Nephron progenitor cell (in vitro differentiated cells): ENCODE results near the gene DNAJC4.
"Not testable (repeated sequence)": the region's sequence is repeated elsewhere in the genome, so short reads cannot be mapped to it uniquely, and the experiment has no call there.

Experiments
- DNase-seq: peaks from one replicate; pipeline ENCODE4 v3.0.0; 2021
- H3K27ac Mint-ChIP-seq: 2 replicates; pipeline ENCODE4 v1.8.0; 2021; ENCODE audit warnings: mild to moderate bottlenecking, moderate library complexity, mixed read lengths
- H3K27me3 Mint-ChIP-seq: 2 replicates; pipeline ENCODE4 v1.8.0; 2021; ENCODE audit warnings: mild to moderate bottlenecking, low read depth, mixed read lengths; ENCODE audit not compliant: poor library complexity
- H3K36me3 Mint-ChIP-seq: 2 replicates; pipeline ENCODE4 v1.8.0; 2021; ENCODE audit warnings: low read depth, mixed read lengths
- H3K4me1 Mint-ChIP-seq: 2 replicates; pipeline ENCODE4 v1.8.0; 2021; ENCODE audit warnings: mixed read lengths
- H3K4me3 Mint-ChIP-seq: 2 replicates; pipeline ENCODE4 v1.8.0; 2021; ENCODE audit warnings: mild to moderate bottlenecking, moderate library complexity, mixed read lengths
- H3K9me3 Mint-ChIP-seq: 2 replicates; pipeline ENCODE4 v1.8.0; 2021; ENCODE audit warnings: mild to moderate bottlenecking, moderate library complexity, mixed read lengths
- TF ChIP-seq, protein P1 (sequence below): fragments of 200-600 bp; sonication (generic); IDR thresholded peaks from 2 replicates; pipeline ENCODE4 v1.5.0; 2021; ENCODE audit warnings: antibody characterized with exemption

The DNAJC4 gene

DNA sequence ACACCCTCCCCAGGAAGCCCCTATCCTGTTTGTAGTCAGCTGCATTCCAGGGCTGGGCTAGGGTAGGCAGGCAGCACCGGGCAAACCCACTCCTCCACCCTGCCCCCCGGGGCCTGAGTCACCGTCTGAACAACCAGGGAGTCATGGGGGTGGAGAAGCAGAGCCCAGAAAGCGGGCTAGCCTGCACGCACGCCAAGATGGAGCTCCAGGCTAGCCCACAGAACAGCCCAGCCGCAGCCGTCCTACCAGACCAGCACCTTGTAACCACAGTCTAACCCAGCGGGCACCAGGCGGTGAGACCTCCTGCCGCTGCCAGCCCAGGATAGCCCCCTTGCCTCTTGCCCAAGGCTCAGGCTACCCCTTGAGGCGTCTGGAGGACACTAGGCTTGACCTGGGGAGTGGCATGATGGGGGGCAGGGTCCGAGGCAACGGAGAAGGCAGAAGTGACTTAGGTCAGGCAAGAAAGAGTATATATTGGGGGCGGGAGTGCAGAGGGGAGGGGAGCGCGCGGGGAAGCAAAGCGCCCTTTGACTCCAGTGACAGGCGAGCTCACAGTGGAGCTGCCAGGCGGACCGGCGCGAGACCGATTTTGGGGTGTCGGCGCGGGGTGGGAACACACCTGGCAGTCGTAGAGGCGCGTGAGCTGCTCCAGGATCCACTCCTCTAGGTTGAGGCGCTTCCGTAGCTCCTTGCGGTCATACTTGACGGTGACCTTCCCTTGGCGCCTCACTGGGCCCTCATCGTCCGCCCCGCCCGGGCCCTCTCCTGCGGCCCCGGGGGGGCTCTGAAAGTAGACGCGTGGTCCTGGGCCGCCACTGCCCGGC, 15.7 kb downstream of the DNAJC4 start:
- Mint-ChIP-seq H3K4me3 (peak overlapping the region; percentile 86), H3K27me3 (peaks cover 3% of the 10 kb centered on the region), H3K4me1 (peaks cover 45% of the 10 kb centered on the region), H3K36me3 (no peaks in the 10 kb centered on the region), H3K27ac (no peak overlapping the region), H3K9me3 (no peaks in the 10 kb centered on the region)
- no peak for DNase-seq
- TF ChIP-seq, protein P1, sequence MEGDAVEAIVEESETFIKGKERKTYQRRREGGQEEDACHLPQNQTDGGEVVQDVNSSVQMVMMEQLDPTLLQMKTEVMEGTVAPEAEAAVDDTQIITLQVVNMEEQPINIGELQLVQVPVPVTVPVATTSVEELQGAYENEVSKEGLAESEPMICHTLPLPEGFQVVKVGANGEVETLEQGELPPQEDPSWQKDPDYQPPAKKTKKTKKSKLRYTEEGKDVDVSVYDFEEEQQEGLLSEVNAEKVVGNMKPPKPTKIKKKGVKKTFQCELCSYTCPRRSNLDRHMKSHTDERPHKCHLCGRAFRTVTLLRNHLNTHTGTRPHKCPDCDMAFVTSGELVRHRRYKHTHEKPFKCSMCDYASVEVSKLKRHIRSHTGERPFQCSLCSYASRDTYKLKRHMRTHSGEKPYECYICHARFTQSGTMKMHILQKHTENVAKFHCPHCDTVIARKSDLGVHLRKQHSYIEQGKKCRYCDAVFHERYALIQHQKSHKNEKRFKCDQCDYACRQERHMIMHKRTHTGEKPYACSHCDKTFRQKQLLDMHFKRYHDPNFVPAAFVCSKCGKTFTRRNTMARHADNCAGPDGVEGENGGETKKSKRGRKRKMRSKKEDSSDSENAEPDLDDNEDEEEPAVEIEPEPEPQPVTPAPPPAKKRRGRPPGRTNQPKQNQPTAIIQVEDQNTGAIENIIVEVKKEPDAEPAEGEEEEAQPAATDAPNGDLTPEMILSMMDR = no peak

DNA sequence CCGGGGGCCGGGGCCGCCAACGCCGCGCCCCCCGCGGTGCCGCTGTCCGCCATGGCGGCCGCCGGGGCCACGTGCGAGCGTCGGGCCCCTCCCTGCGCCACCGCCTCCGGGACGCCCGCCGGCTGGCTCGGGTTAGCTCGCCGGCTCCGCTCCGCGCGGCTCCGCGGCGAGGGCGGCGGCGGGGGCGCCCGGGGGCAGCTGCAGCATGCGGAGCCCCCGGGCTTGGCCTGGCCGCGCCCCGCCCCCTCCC, 16.2 kb downstream of the DNAJC4 start:
- H3K36me3 Mint-ChIP-seq, H3K9me3 Mint-ChIP-seq, H3K27ac Mint-ChIP-seq, H3K27me3 Mint-ChIP-seq, DNase-seq: not testable (repeated sequence)
- Mint-ChIP-seq H3K4me3 (peak overlapping the region; percentile 87), H3K4me1 (peaks cover 45% of the 10 kb centered on the region)

DNA sequence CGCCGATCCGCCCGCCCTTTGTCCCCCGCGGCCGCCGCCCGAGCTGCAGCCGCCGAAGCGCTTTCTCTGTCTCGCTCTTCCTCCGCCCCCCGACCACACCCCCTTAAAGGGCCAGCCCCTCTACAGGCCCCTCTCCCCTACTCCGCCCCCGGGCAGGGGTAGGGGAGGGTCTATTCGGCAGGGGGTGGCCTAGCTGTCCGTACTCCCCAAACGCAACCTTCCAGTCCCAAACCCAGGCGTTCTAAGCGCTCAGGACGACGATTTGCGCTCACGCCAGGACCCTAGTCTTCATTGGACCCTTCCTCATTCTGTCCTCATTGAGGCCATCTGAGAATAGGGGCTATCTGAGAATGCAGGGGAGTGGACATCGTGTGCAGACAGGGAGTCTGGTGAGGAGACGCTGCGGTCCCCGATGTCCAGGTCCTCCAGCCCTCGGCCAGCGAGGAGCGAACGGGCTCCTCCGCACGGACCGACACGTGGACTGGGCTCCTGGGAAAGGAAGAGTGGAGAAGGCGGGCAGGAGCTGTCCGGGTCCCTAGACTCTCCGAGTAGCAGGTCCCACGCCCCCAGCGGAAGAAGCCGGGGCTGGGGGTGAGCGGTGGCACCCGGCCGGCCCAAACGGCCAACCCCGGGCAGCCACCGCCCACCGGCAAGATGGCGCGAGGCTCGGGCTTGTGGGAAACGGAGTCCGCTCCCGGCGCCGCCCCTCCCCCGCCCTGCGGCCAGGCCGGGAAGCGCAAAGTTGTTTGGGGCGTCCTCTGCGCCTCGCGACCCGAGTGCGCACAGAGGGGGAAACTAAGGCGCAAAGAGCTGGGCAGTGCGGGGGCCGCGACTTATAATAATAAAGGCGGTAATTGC, 16.8 kb downstream of the DNAJC4 start, which contains the start of gene PPP1R14B:
PPP1R14B (minus strand) TSS at position 73 of the 858 bp plus-strand sequence. CDS start 270 bp downstream, outside the sequence.
- Mint-ChIP-seq H3K27ac (peak within 1 kb of the TSS; percentile 98), H3K4me1 (peaks cover 50% of the 10 kb centered on the region), H3K9me3 (no peaks in the 10 kb centered on the region), H3K27me3 (peaks cover 3% of the 10 kb centered on the region), H3K4me3 (peak within 1 kb of the TSS; percentile 87), H3K36me3 (no peaks in the 10 kb centered on the region)
- TF ChIP-seq, protein P1 = no peak
- peak; percentile 91 for DNase-seq

DNA sequence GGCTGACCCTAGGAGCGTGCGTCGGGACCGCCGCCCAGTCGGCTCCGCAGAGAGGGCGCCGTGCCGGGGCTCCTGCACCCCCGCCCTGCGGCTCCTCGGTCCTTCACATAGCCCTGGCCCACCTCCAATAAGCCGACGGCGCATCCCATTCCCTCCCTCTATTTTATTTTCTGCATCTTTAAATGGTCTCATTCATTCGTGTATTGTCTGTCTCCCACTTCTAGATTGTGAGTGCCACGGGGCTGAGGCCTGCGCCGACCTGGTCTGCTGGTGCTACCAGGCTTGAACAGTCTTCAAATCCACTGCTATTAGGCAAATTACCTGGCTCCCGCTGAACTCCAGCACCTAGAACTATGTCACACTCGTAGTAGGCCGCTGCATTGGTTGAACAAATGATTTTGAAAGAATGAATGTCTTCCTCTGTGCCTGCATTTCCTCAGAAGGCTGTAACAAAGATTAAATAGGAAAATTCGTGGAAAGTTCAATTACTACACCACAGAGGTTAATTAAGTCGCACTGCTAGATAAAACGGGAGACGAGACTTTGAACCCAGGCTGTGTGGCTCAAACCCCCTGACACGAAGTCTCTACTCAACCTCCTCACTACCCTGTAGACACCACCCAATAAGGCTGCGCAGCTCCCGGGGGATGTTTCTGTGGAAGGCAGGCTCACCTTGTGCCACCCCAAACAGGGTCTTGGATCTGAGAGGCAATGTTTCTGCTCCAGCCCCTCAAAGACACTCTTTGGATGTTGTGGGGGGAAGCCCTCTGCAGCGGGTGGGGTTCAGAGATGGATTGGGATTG, 17.6 kb downstream of the DNAJC4 start:
- peak overlapping the region; percentile 8 for H3K27ac Mint-ChIP-seq
- TF ChIP-seq, protein P1 = no peak
- no peak for DNase-seq
- no peaks in the 10 kb centered on the region for H3K9me3 Mint-ChIP-seq
- H3K4me1 Mint-ChIP-seq = peaks cover 46% of the 10 kb centered on the region
- peaks cover 3% of the 10 kb centered on the region for H3K27me3 Mint-ChIP-seq
- peak overlapping the region; percentile 79 for H3K4me3 Mint-ChIP-seq
- no peaks in the 10 kb centered on the region for H3K36me3 Mint-ChIP-seq

DNA sequence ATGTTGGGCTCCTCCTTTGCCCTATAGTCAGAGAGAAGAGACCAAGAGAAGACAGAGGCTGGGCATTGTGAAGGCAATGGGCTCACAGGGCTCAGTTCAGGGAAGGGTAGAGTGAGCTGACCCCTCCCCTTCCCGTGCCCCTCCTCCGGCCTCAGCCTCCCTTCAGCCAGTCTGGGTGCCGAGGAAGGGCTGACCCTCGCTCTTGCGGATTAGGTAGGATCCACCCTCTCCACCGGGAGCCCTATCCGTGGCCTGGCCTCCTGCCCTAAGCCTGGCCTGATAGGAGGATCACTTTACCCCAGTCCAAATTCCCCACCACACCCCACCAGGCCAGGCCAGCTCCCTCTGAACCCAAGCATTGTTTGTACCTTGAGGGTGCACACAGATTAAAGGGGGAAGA, 18.2 kb downstream of the DNAJC4 start:
- TF ChIP-seq, protein P1 = no peak
- H3K9me3 Mint-ChIP-seq = no peaks in the 10 kb centered on the region
- peak overlapping the region; percentile 79 for H3K4me3 Mint-ChIP-seq
- no peak overlapping the region for H3K27ac Mint-ChIP-seq
- no peaks in the 10 kb centered on the region for H3K36me3 Mint-ChIP-seq
- peaks cover 3% of the 10 kb centered on the region for H3K27me3 Mint-ChIP-seq
- peaks cover 47% of the 10 kb centered on the region for H3K4me1 Mint-ChIP-seq
- no peak for DNase-seq

DNA sequence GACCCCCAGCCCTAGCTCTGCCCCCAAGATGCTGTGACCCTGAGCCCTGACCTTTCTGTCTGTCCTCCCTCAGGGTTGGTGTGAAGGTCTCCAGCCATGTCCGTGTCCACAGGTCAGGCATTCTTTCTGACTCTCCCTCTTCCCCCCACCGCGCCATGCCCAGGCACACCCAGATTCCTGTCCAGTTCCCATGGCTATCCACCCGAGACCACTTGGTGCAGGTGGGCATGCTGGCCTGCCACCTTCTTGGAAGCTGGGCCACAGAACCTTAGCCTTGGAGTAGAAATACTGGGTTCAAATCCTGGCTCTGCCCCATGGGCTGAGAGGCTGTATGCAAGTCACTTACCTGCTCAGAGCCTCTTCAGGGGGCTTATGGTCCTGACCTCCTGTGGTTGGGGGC, 18.7 kb downstream of the DNAJC4 start:
- Mint-ChIP-seq H3K27me3 (peaks cover 3% of the 10 kb centered on the region), H3K36me3 (no peaks in the 10 kb centered on the region), H3K9me3 (no peaks in the 10 kb centered on the region), H3K4me3 (no peak overlapping the region), H3K4me1 (peaks cover 47% of the 10 kb centered on the region), H3K27ac (no peak overlapping the region)
- no peak for DNase-seq
- TF ChIP-seq, protein P1 = no peak
